PFSK-1 (cell line): ENCODE measurements around the gene FOXO6.

ENCODE experiments used
- POLR2AphosphoS5 ChIP-seq: IDR thresholded peaks from 2 replicates; pipeline ENCODE4 v1.6.1; 2012; ENCODE audit warnings: low read depth, mild to moderate bottlenecking, control low read depth, low read length, moderate library complexity
- REST ChIP-seq, 2 experiments: IDR thresholded peaks; 2 replicates each; pipeline versions ENCODE4 v1.6.1 to v1.8.0; 2011 to 2012; ENCODE audit warnings: low read depth in 2 of 2, low read length in 2 of 2, control low read depth in 1 of 2, inconsistent platforms in 1 of 2, mild to moderate bottlenecking in 1 of 2, moderate library complexity in 1 of 2; ENCODE audit not compliant: insufficient read depth in 1 of 2
- SIN3A ChIP-seq: IDR thresholded peaks from 2 replicates; pipeline ENCODE4 v1.6.1; 2012; ENCODE audit warnings: mild to moderate bottlenecking, low read length, moderate library complexity, borderline replicate concordance; ENCODE audit not compliant: insufficient read depth

- TF ChIP-seq SIN3A (no peak), POLR2AphosphoS5 (no peak), REST (IDR thresholded peaks at IDR 0.05; ENCODE audit: insufficient read depth in 1 of 2, low read depth in 2 of 2, low read length in 2 of 2) (no peak)
Measured at GRCh38 chr1:41400225-41400624, 39.0 kb downstream of the FOXO6 start.
